Forelimb muscle (tissue), 1 donor: Measurements from ENCODE around the gene ZNF107. TPM values are rescaled to one million over a fixed set of nuclear protein-coding genes. Genes with fewer than 3 reads are reported as not detected.
"Not testable (repeated sequence)": the region's sequence is repeated elsewhere in the genome, so short reads cannot be mapped to it uniquely, and the experiment has no call there.

Experiments
- DNase-seq: peaks from one replicate; pipeline ENCODE4 v3.0.0-alpha.2; 2013; ENCODE audit warnings: low read depth
- polyA plus RNA-seq: library from polyadenylated mRNA; unstranded; fragments of 120-200 nt; gene quantifications from one replicate; pipeline ENCODE4 v1.2.1, GENCODE V29; 2013; ENCODE audit not compliant: insufficient read length

The ZNF107 gene
- polyA plus RNA-seq, 1 donor: 4.8 TPM

DNA sequence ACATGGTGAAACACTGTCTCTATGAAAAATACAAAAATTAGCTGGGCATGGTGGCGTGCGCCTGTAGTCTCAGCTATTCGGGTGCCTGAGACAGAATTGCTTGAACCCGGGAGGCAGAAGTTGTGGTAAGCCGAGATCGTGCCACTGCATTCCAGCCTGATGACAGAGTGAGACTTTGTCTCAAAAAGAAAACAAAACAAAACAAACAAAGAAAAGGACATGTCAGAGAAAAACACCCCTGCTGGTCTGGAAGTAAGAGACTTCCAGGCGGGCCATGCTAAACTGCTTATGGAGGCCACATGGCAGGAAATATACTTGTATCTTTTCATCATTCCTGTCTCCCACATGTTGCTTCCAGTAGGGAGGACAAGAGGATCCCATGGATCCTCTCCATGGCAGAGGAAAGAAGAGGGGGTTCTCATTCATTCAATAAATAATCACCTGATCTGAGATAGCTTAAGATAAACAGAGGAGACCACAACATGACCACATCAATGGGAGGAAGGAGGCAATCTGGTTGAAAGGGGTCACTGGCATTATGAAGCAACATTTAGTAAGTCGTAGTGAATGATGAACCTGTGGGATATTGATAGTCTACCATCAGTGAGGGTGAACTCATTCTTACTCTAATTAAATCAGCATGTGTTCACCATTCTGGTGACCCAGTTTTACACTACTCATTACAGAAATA is 67.8 kb downstream of the ZNF107 start:
- DNase-seq: no peak

GRCh38 chr7:64736575-64736974 is 70.6 kb downstream of the ZNF107 start:
- DNase-seq: no peak

- DNase-seq: not testable (repeated sequence)
These were observed 72.5 kb downstream of the ZNF107 start for GRCh38 chr7:64738403-64738802.

GRCh38 chr7:64738953-64739352 is 73.0 kb downstream of the ZNF107 start:
- not testable (repeated sequence) for DNase-seq

- no peak for DNase-seq
These were observed 78.7 kb downstream of the ZNF107 start for GRCh38 chr7:64744680-64745079.

GRCh38 chr7:64747802-64748201 is 81.9 kb downstream of the ZNF107 start:
- DNase-seq: no peak

- DNase-seq: no peak
These were observed 87.1 kb downstream of the ZNF107 start for GRCh38 chr7:64753032-64753431.

DNA sequence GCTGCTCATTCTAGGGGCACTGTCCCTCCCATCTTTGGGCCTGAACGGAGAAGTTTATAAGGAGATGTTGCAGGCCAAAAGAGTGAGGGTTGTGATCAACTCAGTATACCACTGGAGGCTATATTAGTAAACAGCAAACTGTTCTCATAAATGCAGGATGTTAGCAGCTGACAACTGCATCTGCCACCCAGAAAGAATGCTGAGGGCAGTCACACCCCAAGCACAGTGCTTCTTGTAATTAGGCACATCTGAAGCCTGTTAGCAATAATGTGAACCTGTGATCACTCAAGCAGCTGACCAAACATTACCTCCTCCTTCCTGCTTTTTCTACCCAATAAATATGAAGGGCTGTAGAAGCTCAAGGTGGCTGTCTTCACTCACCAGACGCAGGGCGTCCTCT is 89.9 kb downstream of the ZNF107 start:
- no peak for DNase-seq

GRCh38 chr7:64758151-64758550 is 92.2 kb downstream of the ZNF107 start:
- no peak for DNase-seq

Other genes with a start within 250 kb of the ZNF107 start
- gene ZNF680, start 103.1 kb upstream of the ZNF107 start, polyA plus RNA-seq: 9.5 TPM
- gene ZNF138, start 128.3 kb downstream of the ZNF107 start, polyA plus RNA-seq: 11.5 TPM
- 4.5 TPM for gene ZNF273, start 237.1 kb downstream of the ZNF107 start, polyA plus RNA-seq